A549 treated with AZD9567 at 1 μM for 4 hours (cell line): Measurements from ENCODE around the gene LCMT1. TPM values are rescaled to one million over a fixed set of nuclear protein-coding genes. Genes with fewer than 3 reads are reported as not detected.

ENCODE experiments used
- total RNA-seq: library from RNA; stranded (reverse); fragments of 200-300 nt; extraction: Qiagen RNA extraction; gene quantifications from 5 replicates; pipeline ENCODE4 v1.2.3, GENCODE V29; 2022; ENCODE audit not compliant: insufficient read depth

Gene LCMT1
- 32.4 to 40.8 TPM (median 38.7 TPM) in 5 replicates for total RNA-seq

GRCh38 chr16:25111403-25112166, at the start of gene LCMT1:
Gene LCMT1 (plus strand): TSS chr16:25111742. CDS start chr16:25111884, 142 bp downstream.

Other genes starting within 250 kb of the LCMT1 start
- 54.4 to 103 TPM (median 62.4 TPM) in 5 replicates for gene ARHGAP17, start 96.4 kb upstream of the LCMT1 start, total RNA-seq
- 0.06 TPM in 2 of 5 replicates, not detected in the others for gene AQP8, start 105.2 kb downstream of the LCMT1 start, total RNA-seq
- gene ZKSCAN2, start 146.1 kb downstream of the LCMT1 start, total RNA-seq = 2.4 to 3.5 TPM (median 2.8 TPM) in 5 replicates